SK-N-SH (cell line): ENCODE results near the gene DDIT4. TPM values are rescaled to one million over a fixed set of nuclear protein-coding genes. Genes with fewer than 3 reads are reported as not detected.

Source experiments
- CTCF ChIA-PET: fragments of 300-600, 350-600 bp; formaldehyde crosslinking; extraction: SDS; loops from one replicate; lab custom pipeline; 2021; lab: Yijun Ruan, JAX
- POLR2A ChIA-PET: fragments of 350-600 bp; sonication (Branson Sonifier 250); formaldehyde crosslinking; extraction: SDS; loops from one replicate; lab custom pipeline; 2020; ENCODE audit warnings: antibody characterized with exemption, inconsistent platforms; lab: Yijun Ruan, JAX
- DNase-seq: peaks from one replicate; pipeline ENCODE4 v3.0.0; 2012
- H2AFZ ChIP-seq: fragments of 200-600 bp; sonication (generic); 2 replicates; pipeline ENCODE4 v1.8.1; 2016; ENCODE audit warnings: antibody characterized with exemption, mild to moderate bottlenecking, low read depth
- H3F3A ChIP-seq: fragments of 200-600 bp; sonication (generic); replicated peaks from 2 replicates; pipeline ENCODE3; 2016; ENCODE audit warnings: antibody characterized with exemption, mild to moderate bottlenecking; ENCODE audit not compliant: insufficient read depth
- H3K27ac ChIP-seq, 2 experiments: fragments of 200-500 bp in 1 of 2; fragments of 200-600 bp in 1 of 2; sonication (Bioruptor generic) in 1 of 2; sonication (generic), shearing (Covaris generic) in 1 of 2; 2 replicates each; pipeline versions ENCODE4 v1.5.1 to v1.6.1; 2014 to 2016; ENCODE audit warnings: low read depth in 2 of 2, inconsistent platforms in 1 of 2, low read length in 1 of 2, mild to moderate bottlenecking in 1 of 2, mixed read lengths in 1 of 2
- H3K27me3 ChIP-seq: fragments of 200-600 bp; sonication (generic), shearing (Covaris generic); 2 replicates; pipeline ENCODE4 v1.6.1; 2016; ENCODE audit warnings: mixed run types; ENCODE audit not compliant: insufficient read depth
- H3K36me3 ChIP-seq, 2 experiments: fragments of 200-500 bp in 1 of 2; fragments of 200-600 bp in 1 of 2; sonication (Bioruptor generic) in 1 of 2; sonication (generic) in 1 of 2; replicated peaks in 1 of 2; 2 replicates each; pipeline versions ENCODE3 to v1.5.1; 2014 to 2016; ENCODE audit warnings: low read length in 1 of 2, mild to moderate bottlenecking in 1 of 2; ENCODE audit not compliant: insufficient read depth in 2 of 2, control insufficient read depth in 1 of 2
- H3K4me1 ChIP-seq, 2 experiments: fragments of 200-500 bp in 1 of 2; fragments of 200-600 bp in 1 of 2; sonication (Bioruptor generic) in 1 of 2; sonication (generic), shearing (Covaris generic) in 1 of 2; 2 replicates each; pipeline versions ENCODE4 v1.5.1 to v1.6.1; 2014 to 2016; ENCODE audit warnings: low read depth in 1 of 2, low read length in 1 of 2, mixed run types in 1 of 2; ENCODE audit not compliant: insufficient read depth in 2 of 2, control insufficient read depth in 1 of 2
- H3K4me2 ChIP-seq: fragments of 200-600 bp; sonication (generic), shearing (Covaris generic); 2 replicates; pipeline ENCODE4 v1.6.1; 2017; ENCODE audit warnings: mixed run types
- H3K4me3 ChIP-seq, 2 experiments: fragments of 200-500 bp in 1 of 2; fragments of 200-600 bp in 1 of 2; sonication (Bioruptor generic) in 1 of 2; sonication (generic), shearing (Covaris generic) in 1 of 2; 2 replicates each; pipeline versions ENCODE4 v1.5.1 to v1.8.1; 2014 to 2016; ENCODE audit warnings: low read depth in 2 of 2, inconsistent platforms in 1 of 2, low read length in 1 of 2, mild to moderate bottlenecking in 1 of 2, mixed read lengths in 1 of 2, moderate library complexity in 1 of 2
- H3K79me2 ChIP-seq: fragments of 200-600 bp; sonication (generic); 2 replicates; pipeline ENCODE4 v1.8.1; 2017; ENCODE audit warnings: mild to moderate bottlenecking; ENCODE audit not compliant: insufficient read depth
- H3K9ac ChIP-seq: fragments of 200-600 bp; sonication (generic); 2 replicates; pipeline ENCODE4 v1.6.1; 2017; ENCODE audit warnings: mixed run types
- H3K9me2 ChIP-seq: fragments of 200-600 bp; sonication (generic); 2 replicates; pipeline ENCODE4 v1.6.1; 2017; ENCODE audit warnings: mixed run types
- H3K9me3 ChIP-seq: fragments of 200-600 bp; sonication (generic); 2 replicates; pipeline ENCODE4 v1.6.1; 2017; ENCODE audit warnings: mixed run types, mild to moderate bottlenecking, moderate library complexity
- H4K20me1 ChIP-seq: fragments of 200-600 bp; sonication (generic); 2 replicates; pipeline ENCODE4 v1.6.1; 2017; ENCODE audit warnings: mild to moderate bottlenecking, mixed run types; ENCODE audit not compliant: insufficient read depth
- ELF1 ChIP-seq: IDR thresholded peaks from 2 replicates; pipeline ENCODE4 v1.4.0; 2012
- EP300 ChIP-seq, 2 experiments: IDR thresholded peaks; 2 replicates each; pipeline versions ENCODE4 v1.4.0 to v1.6.1; 2012; ENCODE audit warnings: borderline replicate concordance in 1 of 2, low read depth in 1 of 2, low read length in 1 of 2
- EZH2phosphoT487 ChIP-seq: fragments of 200-600 bp; sonication (generic); IDR thresholded peaks from 2 replicates; pipeline ENCODE4 v1.6.1; 2017; ENCODE audit warnings: low read depth, mixed run types, mild to moderate bottlenecking, antibody characterized with exemption, moderate library complexity, borderline replicate concordance
- FOSL2 ChIP-seq: IDR thresholded peaks from 2 replicates; pipeline ENCODE4 v1.4.0; 2012; ENCODE audit warnings: low read depth, mild to moderate bottlenecking, moderate library complexity, borderline replicate concordance
- FOXM1 ChIP-seq: IDR thresholded peaks from 2 replicates; pipeline ENCODE4 v1.4.0; 2012; ENCODE audit warnings: low read depth, mild to moderate bottlenecking
- GABPA ChIP-seq: IDR thresholded peaks from 2 replicates; pipeline ENCODE4 v1.4.0; 2012; ENCODE audit warnings: low read depth, mild to moderate bottlenecking
- IRF3 ChIP-seq: fragments of 150-350 bp; IDR thresholded peaks from 2 replicates; pipeline ENCODE4 v1.6.1; 2016; ENCODE audit warnings: mild to moderate bottlenecking, low read depth, low read length
- MAX ChIP-seq: IDR thresholded peaks from 2 replicates; pipeline ENCODE4 v1.4.0; 2012; ENCODE audit warnings: low read depth
- MXI1 ChIP-seq: IDR thresholded peaks from 2 replicates; pipeline ENCODE4 v1.6.1; 2012; ENCODE audit warnings: mild to moderate bottlenecking, low read depth, low read length, improper control_type of control experiment
- NRF1 ChIP-seq: IDR thresholded peaks from 2 replicates; pipeline ENCODE4 v1.6.1; 2012; ENCODE audit warnings: low read depth, mild to moderate bottlenecking, low read length
- PBX3 ChIP-seq: IDR thresholded peaks from 2 replicates; pipeline ENCODE4; 2012
- POLR2AphosphoS5 ChIP-seq: IDR thresholded peaks from 2 replicates; pipeline ENCODE4 v1.6.1; 2012; ENCODE audit warnings: low read depth, low read length
- RAD21 ChIP-seq: IDR thresholded peaks from 2 replicates; pipeline ENCODE4 v1.6.1; 2012; ENCODE audit warnings: mild to moderate bottlenecking, low read length
- RFX5 ChIP-seq: IDR thresholded peaks from 2 replicates; pipeline ENCODE4 v1.6.1; 2012; ENCODE audit warnings: mild to moderate bottlenecking, improper control_type of control experiment, low read length
- RXRA ChIP-seq: IDR thresholded peaks from 2 replicates; pipeline ENCODE4 v1.4.0; 2012; ENCODE audit warnings: low read depth, mild to moderate bottlenecking, borderline replicate concordance
- SIN3A ChIP-seq: IDR thresholded peaks from 2 replicates; pipeline ENCODE4 v1.6.1; 2012; ENCODE audit warnings: low read depth, mild to moderate bottlenecking, low read length, moderate library complexity, borderline replicate concordance
- SMC3 ChIP-seq: IDR thresholded peaks from 2 replicates; pipeline ENCODE4 v1.6.1; 2012; ENCODE audit warnings: low read depth, low read length, improper control_type of control experiment
- TCF12 ChIP-seq: IDR thresholded peaks from 2 replicates; pipeline ENCODE4 v1.4.0; 2012
- TEAD4 ChIP-seq: IDR thresholded peaks from 2 replicates; pipeline ENCODE4 v1.4.0; 2012; ENCODE audit warnings: mild to moderate bottlenecking, borderline replicate concordance; ENCODE audit not compliant: insufficient read depth
- YY1 ChIP-seq: IDR thresholded peaks from 2 replicates; pipeline ENCODE4 v1.4.0; 2012; ENCODE audit warnings: low read depth, mild to moderate bottlenecking
- ZBTB33 ChIP-seq: IDR thresholded peaks from 2 replicates; pipeline ENCODE4 v1.4.0; 2012; ENCODE audit warnings: low read depth, borderline replicate concordance
- WGBS: methylation state at CpG from one replicate; pipeline ENCODE4 v1.1.6; 2017; ENCODE audit warnings: low lambda C conversion rate; 5-methylcytosine and 5-hydroxymethylcytosine counted together
- polyA plus RNA-seq, 3 experiments: library from polyadenylated mRNA; depleted of rRNA; stranded (reverse); fragments of >200 nt; gene quantifications; 2 replicates each; pipeline ENCODE4 v1.2.3, GENCODE V29; 2012

DDIT4 gene
- polyA plus RNA-seq, 1 of the 3 experiments (the other 2 are of a cell fraction), result 24.9 TPM

GRCh38 chr10:72291019-72291532 lies 17.4 kb downstream of the DDIT4 start:
- ChIA-PET POLR2A (interaction anchor here (1.0 to 4.0 kb wide), 2 partner anchors 17 to 18 kb away, joined by 3 to 21 read pairs; partner anchors contain the start of gene DDIT4), CTCF (interaction anchor here (0.9 to 4.5 kb wide), 4 partner anchors 12 to 291 kb away, joined by 3 to 26 read pairs (median 4); partner anchors contain the start of gene DDIT4)
- Histone ChIP-seq H3K9me3 (no peaks in the 10 kb centered on the region), H3K27me3 (no peaks in the 10 kb centered on the region), H3K27ac (no peak overlapping the region), H3K4me3 (no peak overlapping the region), H3K4me1 (no peaks in the 10 kb centered on the region; a peak in 1 of 4 replicates), H3K9me2 (no peaks in the 10 kb centered on the region), H3F3A (peaks cover 9% of the 10 kb centered on the region), H4K20me1 (no peaks in the 10 kb centered on the region), H3K9ac (no peak overlapping the region), H3K79me2 (no peaks in the 10 kb centered on the region), H3K36me3 (no peaks in the 10 kb centered on the region), H3K4me2 (no peak overlapping the region), H2AFZ (no peak overlapping the region)
- 97% methylated on average over 3 of the region's 4 CpGs for WGBS
- no peak for DNase-seq
- TF ChIP-seq MXI1 (no peak), ZBTB33 (no peak), YY1 (no peak), GABPA (no peak), EZH2phosphoT487 (no peak), FOXM1 (no peak)

- H3K9me2 ChIP-seq, result no peaks in the 10 kb centered on the region
- no peaks in the 10 kb centered on the region for H3K36me3 ChIP-seq
- H4K20me1 ChIP-seq, result no peaks in the 10 kb centered on the region
- CTCF ChIA-PET, result interaction anchor here (1.0 to 4.5 kb wide), 3 partner anchors 14 to 36 kb away, joined by 4 to 26 read pairs (median 5); partner anchors contain the start of gene DDIT4
- peaks cover 13% of the 10 kb centered on the region for H3F3A ChIP-seq
- H3K4me2 ChIP-seq, result no peak overlapping the region
- no peaks in the 10 kb centered on the region for H3K79me2 ChIP-seq
- POLR2A ChIA-PET, result interaction anchor here (4.0 kb wide), 1 partner anchor 18 kb away, joined by 21 read pairs; the partner anchor contains the start of gene DDIT4
- H3K4me3 ChIP-seq, result no peak overlapping the region
- H3K9me3 ChIP-seq, result no peaks in the 10 kb centered on the region
- H3K4me1 ChIP-seq, result peaks cover 0 to 3% of the 10 kb centered on the region in 2 experiments; a peak in 2 of 4 replicates
- H3K27me3 ChIP-seq, result no peaks in the 10 kb centered on the region
- H3K9ac ChIP-seq, result no peak overlapping the region
- no peak for DNase-seq
- WGBS, result 43% methylated on average over 4 of the region's 6 CpGs
- H2AFZ ChIP-seq, result no peak overlapping the region
- no peak overlapping the region for H3K27ac ChIP-seq
- TF ChIP-seq YY1 (no peak), SIN3A (no peak), TCF12 (peak; percentile 91), RAD21 (no peak), RXRA (peak; percentile 46; the same call in 1 of the 2 replicates), SMC3 (no peak), MAX (no peak), PBX3 (peak; percentile 90), RFX5 (no peak), EP300 (IDR thresholded peaks at IDR 0.05; ENCODE audit: borderline replicate concordance in 1 of 2, low read depth in 1 of 2, low read length in 1 of 2) (peak in 1 of 2 experiments; percentile 43; a peak in 1 of 4 replicates), ELF1 (no peak), TEAD4 (no peak), IRF3 (no peak), ZBTB33 (no peak), FOSL2 (peak; percentile 76; the same call in 1 of the 2 replicates), POLR2AphosphoS5 (peak; percentile 44; the same call in 1 of the 2 replicates), NRF1 (no peak)
Observed at GRCh38 chr10:72292223-72292691, 18.5 kb downstream of the DDIT4 start.
